Gastrocnemius medialis (tissue), 4 donors: ENCODE measurements around the gene RARA.
"Not testable (repeated sequence)": the region's sequence is repeated elsewhere in the genome, so short reads cannot be mapped to it uniquely, and the experiment has no call there.

Experiments used
- POLR2A ChIP-seq, 2 donors: fragments of 450-650 bp; IDR thresholded peaks; one replicate each; pipeline ENCODE4 v1.6.1; 2017; ENCODE audit warnings: antibody characterized with exemption in 2 of 2, mild to moderate bottlenecking in 2 of 2, moderate library complexity in 2 of 2
- TF ChIP-seq, protein P1 (sequence below), 5 experiments: fragments of 450-650 bp in 3 of 5; fragments of 200-600 bp in 2 of 5; sonication (generic) in 2 of 5; IDR thresholded peaks in 4 of 5; conservative IDR thresholded peaks in 1 of 5; 1 replicate in 4 of 5; 2 replicates in 1 of 5; pipeline ENCODE4 v1.5.1; 2016 to 2019; ENCODE audit warnings: antibody characterized with exemption in 5 of 5, mild to moderate bottlenecking in 3 of 5, moderate library complexity in 3 of 5

- TF ChIP-seq POLR2A (IDR thresholded peaks at IDR 0.05), result not testable (repeated sequence)
- TF ChIP-seq, protein P1, sequence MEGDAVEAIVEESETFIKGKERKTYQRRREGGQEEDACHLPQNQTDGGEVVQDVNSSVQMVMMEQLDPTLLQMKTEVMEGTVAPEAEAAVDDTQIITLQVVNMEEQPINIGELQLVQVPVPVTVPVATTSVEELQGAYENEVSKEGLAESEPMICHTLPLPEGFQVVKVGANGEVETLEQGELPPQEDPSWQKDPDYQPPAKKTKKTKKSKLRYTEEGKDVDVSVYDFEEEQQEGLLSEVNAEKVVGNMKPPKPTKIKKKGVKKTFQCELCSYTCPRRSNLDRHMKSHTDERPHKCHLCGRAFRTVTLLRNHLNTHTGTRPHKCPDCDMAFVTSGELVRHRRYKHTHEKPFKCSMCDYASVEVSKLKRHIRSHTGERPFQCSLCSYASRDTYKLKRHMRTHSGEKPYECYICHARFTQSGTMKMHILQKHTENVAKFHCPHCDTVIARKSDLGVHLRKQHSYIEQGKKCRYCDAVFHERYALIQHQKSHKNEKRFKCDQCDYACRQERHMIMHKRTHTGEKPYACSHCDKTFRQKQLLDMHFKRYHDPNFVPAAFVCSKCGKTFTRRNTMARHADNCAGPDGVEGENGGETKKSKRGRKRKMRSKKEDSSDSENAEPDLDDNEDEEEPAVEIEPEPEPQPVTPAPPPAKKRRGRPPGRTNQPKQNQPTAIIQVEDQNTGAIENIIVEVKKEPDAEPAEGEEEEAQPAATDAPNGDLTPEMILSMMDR (IDR thresholded peaks at IDR 0.05 in 4 of 5, conservative IDR thresholded peaks at IDR 0.05 in 1 of 5), result not testable (repeated sequence)
These were observed 63.7 kb downstream of the RARA start for GRCh38 chr17:40372644-40373043.
